GM12865 (cell line): ENCODE data around the gene LEMD2.

Source experiments
- DNase-seq: peaks from one replicate; pipeline ENCODE4 v3.0.0; 2010; ENCODE audit warnings: low read depth
- H3K4me3 ChIP-seq: 2 replicates; pipeline ENCODE4 v1.5.1; 2011; ENCODE audit warnings: mild to moderate bottlenecking, low read depth, low read length, control low read depth
- TF ChIP-seq, protein P1 (sequence below): IDR thresholded peaks from 2 replicates; pipeline ENCODE4 v1.5.1; 2011; ENCODE audit warnings: low read length, control low read depth, low read depth, inconsistent platforms; ENCODE audit not compliant: insufficient read depth; ENCODE audit errors: missing control alignments

The LEMD2 gene

DNA sequence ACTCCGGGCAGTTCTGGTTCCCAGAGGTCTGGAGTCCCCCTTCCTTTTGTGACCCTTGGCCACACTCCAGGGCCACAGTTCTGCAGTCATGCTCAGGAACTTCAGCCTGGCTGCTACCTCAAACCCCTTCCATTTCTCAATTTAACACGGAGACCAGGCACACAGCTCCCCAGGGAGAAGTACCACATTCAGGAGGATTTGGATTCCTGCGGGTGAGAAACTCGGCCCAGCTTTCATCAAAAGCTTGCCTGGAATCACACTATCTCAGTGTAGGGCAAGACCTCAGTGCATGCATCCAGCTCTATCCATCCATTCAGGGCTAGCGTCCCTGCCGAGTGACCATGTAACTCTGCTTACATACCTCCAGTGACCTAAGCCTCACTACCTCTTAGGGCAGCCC is 25.4 kb downstream of the LEMD2 start:
- TF ChIP-seq, protein P1, sequence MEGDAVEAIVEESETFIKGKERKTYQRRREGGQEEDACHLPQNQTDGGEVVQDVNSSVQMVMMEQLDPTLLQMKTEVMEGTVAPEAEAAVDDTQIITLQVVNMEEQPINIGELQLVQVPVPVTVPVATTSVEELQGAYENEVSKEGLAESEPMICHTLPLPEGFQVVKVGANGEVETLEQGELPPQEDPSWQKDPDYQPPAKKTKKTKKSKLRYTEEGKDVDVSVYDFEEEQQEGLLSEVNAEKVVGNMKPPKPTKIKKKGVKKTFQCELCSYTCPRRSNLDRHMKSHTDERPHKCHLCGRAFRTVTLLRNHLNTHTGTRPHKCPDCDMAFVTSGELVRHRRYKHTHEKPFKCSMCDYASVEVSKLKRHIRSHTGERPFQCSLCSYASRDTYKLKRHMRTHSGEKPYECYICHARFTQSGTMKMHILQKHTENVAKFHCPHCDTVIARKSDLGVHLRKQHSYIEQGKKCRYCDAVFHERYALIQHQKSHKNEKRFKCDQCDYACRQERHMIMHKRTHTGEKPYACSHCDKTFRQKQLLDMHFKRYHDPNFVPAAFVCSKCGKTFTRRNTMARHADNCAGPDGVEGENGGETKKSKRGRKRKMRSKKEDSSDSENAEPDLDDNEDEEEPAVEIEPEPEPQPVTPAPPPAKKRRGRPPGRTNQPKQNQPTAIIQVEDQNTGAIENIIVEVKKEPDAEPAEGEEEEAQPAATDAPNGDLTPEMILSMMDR, result no peak
- DNase-seq, result no peak

DNA sequence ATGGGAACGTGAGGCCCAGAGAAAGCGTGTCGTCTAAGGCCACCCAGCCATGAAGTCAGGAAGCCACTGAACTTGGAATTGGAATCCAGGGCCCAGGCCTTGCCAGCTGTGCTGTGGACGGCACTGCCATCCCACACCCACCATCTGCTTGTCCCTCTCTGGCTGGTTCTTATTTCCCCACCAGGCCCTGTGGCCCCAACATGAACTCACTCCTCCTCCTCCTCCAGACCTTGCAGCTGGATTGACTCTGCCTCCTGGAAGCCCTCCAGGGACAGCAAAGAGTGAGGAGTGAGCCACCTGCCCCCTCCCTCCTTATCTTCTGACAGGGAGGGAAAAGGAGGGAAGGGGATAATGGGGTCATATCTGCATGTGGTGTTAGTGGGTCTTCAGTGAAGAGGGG is 26.2 kb downstream of the LEMD2 start:
- TF ChIP-seq, protein P1, result no peak
- no peak overlapping the region for H3K4me3 ChIP-seq
- no peak for DNase-seq

More for the DNA sequence above, 25.4 kb downstream of the LEMD2 start:
- H3K4me3 ChIP-seq, result no peak overlapping the region

DNA sequence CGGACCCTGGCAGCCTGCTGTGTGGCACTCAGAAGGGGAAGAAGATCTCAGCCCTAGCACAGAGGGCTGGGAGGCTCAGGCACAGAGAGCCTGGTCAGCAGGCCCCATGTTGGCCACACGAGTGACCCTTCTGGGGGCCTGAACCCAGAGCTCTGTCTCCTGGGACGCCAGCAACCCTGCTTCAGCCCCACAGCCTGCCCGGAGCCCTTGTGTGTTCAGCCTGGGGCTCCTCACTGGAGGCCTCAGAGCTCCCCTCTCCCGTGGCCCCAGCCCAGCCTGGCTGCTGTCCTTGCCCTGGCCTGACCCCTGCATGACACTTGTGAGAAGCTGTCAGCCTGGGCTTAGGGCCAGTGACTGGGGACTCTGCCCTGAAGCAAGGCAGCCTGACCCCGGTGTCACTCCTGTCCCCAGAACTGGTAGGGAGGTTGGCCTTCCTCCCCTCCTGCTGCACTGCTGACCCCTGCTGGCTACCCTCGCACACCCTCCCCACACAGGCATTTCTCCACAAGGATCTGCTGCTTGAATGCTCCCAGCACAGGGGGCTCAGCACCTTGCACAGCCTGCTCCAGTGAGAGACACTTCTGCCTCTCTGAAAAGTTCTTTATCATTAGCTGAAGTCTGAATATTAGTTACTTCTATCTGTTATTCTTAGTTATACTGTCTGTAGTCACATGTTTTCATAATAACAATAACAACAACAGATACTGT is 26.9 kb downstream of the LEMD2 start:
- DNase-seq, result peak; percentile 66
- TF ChIP-seq, protein P1, result peak; percentile 63
- H3K4me3 ChIP-seq, result no peak overlapping the region

DNA sequence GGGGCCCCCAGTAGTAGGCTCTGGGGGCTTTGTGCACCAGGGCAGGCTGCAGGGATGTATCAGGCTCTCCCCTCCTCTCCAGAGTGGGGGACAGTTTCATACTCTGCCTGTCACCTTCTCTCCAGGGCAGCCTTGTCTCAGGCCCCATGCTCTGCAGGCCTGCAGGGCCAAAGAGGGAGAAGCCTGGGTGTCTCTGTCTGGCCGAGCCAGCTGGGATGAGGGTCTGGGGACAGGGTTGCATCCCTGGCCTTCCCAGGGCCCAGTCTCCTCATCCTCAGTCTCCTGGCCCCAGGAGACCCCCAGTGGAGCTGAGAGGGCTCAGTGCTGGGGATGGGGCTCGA is 27.4 kb downstream of the LEMD2 start:
- H3K4me3 ChIP-seq, result no peak overlapping the region
- TF ChIP-seq, protein P1, result no peak
- no peak for DNase-seq

DNA sequence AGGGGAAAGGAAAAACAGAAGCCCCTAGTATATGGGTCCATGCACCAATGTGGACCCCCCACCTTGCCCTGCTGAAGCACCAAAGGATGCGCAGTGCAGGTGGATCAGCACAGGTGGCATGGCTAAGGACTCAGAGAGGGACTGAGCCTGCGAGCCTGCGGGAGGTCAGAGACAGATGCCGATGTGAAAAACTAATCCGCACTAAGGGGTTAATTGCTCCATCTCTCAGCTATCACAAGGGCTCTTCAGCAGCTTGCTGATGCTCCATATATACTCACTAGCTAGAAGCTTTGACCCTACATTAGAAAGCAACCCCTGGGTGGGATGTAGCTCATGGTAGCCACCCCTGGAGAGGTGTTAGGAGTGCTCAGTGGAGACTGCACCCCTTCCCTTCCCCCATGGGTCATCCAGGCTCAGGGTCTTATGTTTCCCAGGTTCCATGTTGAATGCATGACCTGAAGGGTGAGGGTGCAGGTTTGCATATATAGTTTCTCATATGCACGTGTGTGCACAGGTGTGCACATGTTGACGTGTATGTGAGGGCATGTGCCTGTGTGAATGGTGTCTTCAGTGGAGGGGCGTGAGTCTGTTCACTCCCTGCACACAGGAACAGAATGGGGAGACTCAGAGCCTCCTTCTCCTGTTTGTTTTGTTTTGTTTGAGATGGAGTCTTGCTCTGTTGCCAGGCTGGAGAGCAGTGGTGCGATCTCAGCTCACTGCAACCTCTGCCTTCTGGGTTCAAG is 28.9 kb downstream of the LEMD2 start:
- no peak overlapping the region for H3K4me3 ChIP-seq
- DNase-seq, result no peak
- TF ChIP-seq, protein P1, result no peak

DNA sequence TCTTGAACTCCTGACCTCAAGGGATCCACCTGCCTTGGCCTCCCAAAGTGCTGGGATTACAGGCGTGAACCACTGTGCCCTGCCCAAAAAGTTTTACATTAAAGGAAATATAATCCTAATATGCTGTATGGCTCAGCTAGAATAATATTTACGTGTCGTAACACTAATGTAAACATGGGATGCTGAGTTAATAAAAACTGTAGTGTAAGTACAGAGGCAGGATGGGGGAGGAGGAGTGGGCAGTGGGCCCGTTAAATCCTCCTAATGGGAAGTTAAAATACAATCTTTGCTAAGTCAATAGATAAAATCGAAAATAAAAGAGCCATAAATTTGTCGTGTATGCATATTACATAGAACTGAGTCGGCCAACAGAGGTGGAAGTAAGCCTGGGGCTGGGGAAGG is 30.1 kb downstream of the LEMD2 start:
- TF ChIP-seq, protein P1, result no peak
- no peak for DNase-seq
- no peak overlapping the region for H3K4me3 ChIP-seq

DNA sequence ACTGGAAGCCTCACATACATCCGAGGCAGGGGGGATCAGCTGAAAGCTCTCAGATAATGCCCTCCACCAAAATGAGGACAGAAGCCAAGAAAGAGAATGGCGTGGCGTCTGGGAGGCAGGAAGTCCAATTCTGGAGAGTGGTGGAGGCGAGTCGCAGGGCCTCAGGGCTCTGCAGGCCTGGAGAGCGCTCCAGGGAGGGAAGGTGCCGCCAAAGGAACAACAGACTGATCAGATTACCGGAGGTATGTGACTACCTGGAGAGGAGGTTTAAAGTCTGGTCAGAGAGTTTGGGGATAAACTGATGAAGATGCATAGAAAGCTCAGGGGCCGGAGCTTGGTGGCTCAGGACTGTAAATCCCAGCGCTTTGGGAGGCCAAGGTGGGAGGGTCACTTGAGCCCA is 31.0 kb downstream of the LEMD2 start:
- no peak overlapping the region for H3K4me3 ChIP-seq
- TF ChIP-seq, protein P1, result no peak
- DNase-seq, result no peak
